Ishikawa (cell line): ENCODE data around the gene C2CD4B.

Source experiments
- CEBPB ChIP-seq: IDR thresholded peaks from 2 replicates; pipeline ENCODE4 v1.6.1; 2012
- EP300 ChIP-seq: IDR thresholded peaks from 2 replicates; pipeline ENCODE4 v1.6.1; 2012; ENCODE audit warnings: borderline replicate concordance
- MAX ChIP-seq: IDR thresholded peaks from 2 replicates; pipeline ENCODE4 v1.6.1; 2012
- RAD21 ChIP-seq: IDR thresholded peaks from 2 replicates; pipeline ENCODE4 v1.6.1; 2012; ENCODE audit warnings: low read depth
- REST ChIP-seq: IDR thresholded peaks from 2 replicates; pipeline ENCODE4 v1.6.1; 2012; ENCODE audit warnings: low read depth, mild to moderate bottlenecking
- TAF1 ChIP-seq: IDR thresholded peaks from 2 replicates; pipeline ENCODE4 v1.6.1; 2012; ENCODE audit warnings: low read depth, mild to moderate bottlenecking
- TEAD4 ChIP-seq: IDR thresholded peaks from 2 replicates; pipeline ENCODE4 v1.6.1; 2012
- USF1 ChIP-seq: IDR thresholded peaks from 2 replicates; pipeline ENCODE4 v1.6.1; 2012
- YY1 ChIP-seq: IDR thresholded peaks from 2 replicates; pipeline ENCODE4 v1.6.1; 2012; ENCODE audit warnings: low read depth

- no peak for TF ChIP-seq MAX
- no peak for TF ChIP-seq TAF1
- TF ChIP-seq CEBPB = no peak
- TF ChIP-seq TEAD4 = no peak
- no peak for TF ChIP-seq EP300
- TF ChIP-seq YY1 = no peak
- TF ChIP-seq REST = no peak
- TF ChIP-seq USF1 = no peak
- TF ChIP-seq RAD21 = no peak
These were observed 27.0 kb downstream of the C2CD4B start for GRCh38 chr15:62138124-62138523.
